Kidney (tissue), 14 donors: Measurements from ENCODE around the gene CFAP65. TPM values are rescaled to one million over a fixed set of nuclear protein-coding genes. Genes with fewer than 3 reads are reported as not detected.

ENCODE experiments used
- DNase-seq, 5 donors: peaks; one replicate each; pipeline ENCODE4 v3.0.0-alpha.2; 2013 to 2020
- FAIRE-seq: peaks from 2 replicates; lab custom pipeline; 2012; peaks lifted over from hg19 to GRCh38; lab: Jason Lieb, UNC
- H3K27ac ChIP-seq, 2 donors: one replicate each; pipeline ENCODE4 v1.7.0; 2013; ENCODE audit warnings: low read depth in 2 of 2, low read length in 2 of 2, inconsistent platforms in 1 of 2
- H3K27me3 ChIP-seq: one replicate; pipeline ENCODE4 v1.7.1; 2013; ENCODE audit warnings: low read length, inconsistent platforms; ENCODE audit not compliant: control insufficient read depth, insufficient read depth
- H3K36me3 ChIP-seq, 3 donors: one replicate each; pipeline versions ENCODE4 v1.7.0 to v1.7.1; 2013; ENCODE audit warnings: low read length in 3 of 3, control low read depth in 1 of 3, inconsistent platforms in 1 of 3; ENCODE audit not compliant: insufficient read depth in 3 of 3, control insufficient read depth in 2 of 3
- H3K4me1 ChIP-seq, 3 donors: one replicate each; pipeline versions ENCODE4 v1.7.0 to v1.7.1; 2013; ENCODE audit warnings: low read length in 3 of 3, inconsistent platforms in 1 of 3, low read depth in 1 of 3; ENCODE audit not compliant: control insufficient read depth in 2 of 3, insufficient read depth in 2 of 3
- H3K4me3 ChIP-seq, 3 donors: one replicate each; pipeline versions ENCODE4 v1.7.0 to v1.8.1; 2013; ENCODE audit warnings: low read length in 3 of 3, control low read depth in 1 of 3, inconsistent platforms in 1 of 3
- H3K9ac ChIP-seq, 3 donors: one replicate each; pipeline versions ENCODE4 v1.7.0 to v1.7.1; 2013; ENCODE audit warnings: low read length in 3 of 3, control low read depth in 1 of 3, inconsistent platforms in 1 of 3
- H3K9me3 ChIP-seq, 3 donors: one replicate each; pipeline versions ENCODE4 v1.7.0 to v1.7.1; 2013; ENCODE audit warnings: low read length in 3 of 3, control low read depth in 1 of 3, inconsistent platforms in 1 of 3; ENCODE audit not compliant: control insufficient read depth in 2 of 3, insufficient read depth in 1 of 3
- intact Hi-C: fragments of 100-400 bp; cut with DNase I; formaldehyde crosslinking; loops from one replicate; pipeline ENCODE4 v1.11.1; 2022
- polyA plus RNA-seq: library from polyadenylated mRNA; stranded (reverse); fragments of 350-450 nt; fragmentation: Illumina TruSeq; extraction: RNeasy Lipid Tissue Mini Kit (QIAGEN cat#74804); gene quantifications from one replicate; pipeline ENCODE4 v1.2.3, GENCODE V29; 2014; ENCODE audit warnings: low read depth, low replicate concordance; ENCODE audit not compliant: insufficient read depth
- total RNA-seq: library from RNA; stranded (reverse); fragmentation: NEBNext Ultra II Directional; extraction: Animal tissue kit (Norgen Biotek cat#: 25700); gene quantifications from one replicate; pipeline ENCODE4 v1.2.1, GENCODE V29; 2021
- TF ChIP-seq, protein P1 (sequence below): IDR thresholded peaks from 3 replicates; pipeline ENCODE4 v1.5.1; 2012; ENCODE audit warnings: mild to moderate bottlenecking, moderate library complexity, borderline replicate concordance; ENCODE audit not compliant: insufficient read depth; ENCODE audit errors: extremely low read depth
- donor health status: control.
- donor health status: control.
- donor health status: control.
- donor health status: control.
- donor health status: control.
- donor health status: DM: yes; HTN: yes; CAD: no.
- donor health status: Normal renal cell carcinoma (clear cell type).

CFAP65 gene
- total and polyA plus RNA-seq, 2 donors from 2014 or later, result 0.73 to 2.0 TPM

DNA sequence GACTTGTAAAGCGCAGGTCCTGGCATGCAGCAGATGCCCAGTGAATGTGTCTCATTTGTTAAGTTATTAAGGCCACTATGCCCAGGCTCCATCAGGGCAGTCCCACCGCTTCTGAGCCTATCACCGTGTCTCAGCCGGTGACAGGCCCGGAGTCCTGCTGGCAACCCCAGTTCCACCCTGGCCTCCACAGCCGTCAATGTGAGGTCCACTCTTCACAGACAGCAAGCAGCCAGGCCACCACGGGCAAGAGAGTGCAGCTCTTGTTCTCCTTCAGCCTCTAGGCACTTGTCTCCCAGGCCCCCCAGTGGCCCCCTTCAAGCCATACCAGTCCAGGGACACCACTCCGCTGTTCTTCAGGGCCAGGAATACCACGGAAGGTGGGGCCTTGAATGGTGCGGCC is 22.6 kb downstream of the CFAP65 start:
- Histone ChIP-seq H3K36me3 (no peaks in the 10 kb centered on the region), H3K27ac (no peak overlapping the region), H3K9ac (no peak overlapping the region), H3K4me1 (no peaks in the 10 kb centered on the region), H3K9me3 (no peaks in the 10 kb centered on the region), H3K27me3 (no peaks in the 10 kb centered on the region), H3K4me3 (no peak overlapping the region)
- DNase-seq (peak in 1 of 5 donors; percentile 48), FAIRE-seq (no peak)
- intact Hi-C loops, result no loop called here
- TF ChIP-seq, protein P1, sequence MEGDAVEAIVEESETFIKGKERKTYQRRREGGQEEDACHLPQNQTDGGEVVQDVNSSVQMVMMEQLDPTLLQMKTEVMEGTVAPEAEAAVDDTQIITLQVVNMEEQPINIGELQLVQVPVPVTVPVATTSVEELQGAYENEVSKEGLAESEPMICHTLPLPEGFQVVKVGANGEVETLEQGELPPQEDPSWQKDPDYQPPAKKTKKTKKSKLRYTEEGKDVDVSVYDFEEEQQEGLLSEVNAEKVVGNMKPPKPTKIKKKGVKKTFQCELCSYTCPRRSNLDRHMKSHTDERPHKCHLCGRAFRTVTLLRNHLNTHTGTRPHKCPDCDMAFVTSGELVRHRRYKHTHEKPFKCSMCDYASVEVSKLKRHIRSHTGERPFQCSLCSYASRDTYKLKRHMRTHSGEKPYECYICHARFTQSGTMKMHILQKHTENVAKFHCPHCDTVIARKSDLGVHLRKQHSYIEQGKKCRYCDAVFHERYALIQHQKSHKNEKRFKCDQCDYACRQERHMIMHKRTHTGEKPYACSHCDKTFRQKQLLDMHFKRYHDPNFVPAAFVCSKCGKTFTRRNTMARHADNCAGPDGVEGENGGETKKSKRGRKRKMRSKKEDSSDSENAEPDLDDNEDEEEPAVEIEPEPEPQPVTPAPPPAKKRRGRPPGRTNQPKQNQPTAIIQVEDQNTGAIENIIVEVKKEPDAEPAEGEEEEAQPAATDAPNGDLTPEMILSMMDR, result no peak

DNA sequence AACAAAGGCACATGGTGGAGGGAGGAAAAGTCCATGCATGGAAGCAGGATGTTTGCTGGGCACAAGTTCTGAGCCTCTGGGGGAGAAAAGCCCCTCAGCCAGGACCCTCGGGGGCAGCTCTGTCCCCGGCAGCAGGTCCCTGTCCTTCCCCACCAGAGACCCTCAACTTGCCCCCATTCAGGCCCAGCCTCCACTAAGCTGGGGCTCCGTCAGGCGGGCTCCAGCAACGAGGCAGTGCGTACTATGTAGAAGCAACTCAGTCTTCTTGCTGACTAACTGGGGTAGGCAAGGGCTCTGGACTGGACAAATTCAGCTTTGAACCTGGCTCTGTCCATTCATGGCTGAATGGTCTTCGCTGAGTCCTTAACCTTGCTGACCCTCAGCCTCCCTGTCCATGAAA is 23.0 kb downstream of the CFAP65 start:
- Histone ChIP-seq H3K9ac (no peak overlapping the region), H3K4me3 (no peak overlapping the region), H3K9me3 (no peaks in the 10 kb centered on the region), H3K4me1 (no peaks in the 10 kb centered on the region), H3K36me3 (no peaks in the 10 kb centered on the region), H3K27ac (no peak overlapping the region), H3K27me3 (no peaks in the 10 kb centered on the region)
- DNase-seq, result peak in 1 of 5 donors; percentile 54
- TF ChIP-seq, protein P1, result no peak
- intact Hi-C loops, result no loop called here
- no peak for FAIRE-seq

DNA sequence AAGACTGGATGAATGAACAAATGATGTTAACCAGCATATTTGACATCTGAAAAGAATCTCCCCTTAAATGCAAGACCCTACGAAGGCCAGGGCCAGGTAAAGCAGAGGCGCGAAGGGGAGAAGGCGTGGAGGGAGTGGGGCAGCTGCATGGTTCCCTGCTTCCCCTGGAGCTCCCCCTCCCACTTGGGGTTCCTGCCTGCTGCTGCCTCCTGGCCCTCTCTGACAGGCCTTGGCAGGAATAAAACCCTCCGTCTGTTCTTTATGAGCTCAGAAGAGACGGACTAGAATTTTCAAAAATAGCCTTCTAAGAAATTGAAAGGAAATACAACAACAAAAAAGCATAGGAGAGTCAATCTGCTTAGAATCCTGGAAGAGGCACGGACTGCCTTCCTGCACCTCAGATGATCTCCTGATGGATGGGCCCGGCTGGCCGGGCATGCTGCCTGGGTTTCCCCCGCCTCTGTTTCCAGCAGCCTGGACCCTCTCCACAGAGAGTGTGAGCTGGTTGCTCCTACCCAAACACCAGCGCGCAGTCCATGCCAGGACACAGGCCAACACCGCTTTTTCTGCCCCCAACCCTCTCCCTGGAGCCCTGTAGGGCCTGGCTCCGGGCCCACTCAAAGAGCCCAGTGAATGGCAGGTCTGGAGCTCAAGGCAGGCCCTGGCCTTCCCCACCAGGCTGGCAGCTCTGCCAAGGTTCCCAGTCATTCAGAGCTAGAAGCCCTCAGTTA is 23.9 kb downstream of the CFAP65 start:
- Histone ChIP-seq H3K9me3 (no peaks in the 10 kb centered on the region), H3K4me1 (no peaks in the 10 kb centered on the region), H3K27me3 (no peaks in the 10 kb centered on the region), H3K27ac (no peak overlapping the region), H3K36me3 (no peaks in the 10 kb centered on the region), H3K4me3 (no peak overlapping the region), H3K9ac (no peak overlapping the region)
- intact Hi-C loops, result no loop called here
- FAIRE-seq (no peak), DNase-seq (peak in 1 of 5 donors; percentile 38)
- TF ChIP-seq, protein P1, result no peak
